SK-N-SH (cell line): Measurements from ENCODE around the gene CACNA1D.

Source experiments
- CTCF ChIP-seq: fragments of 200-600 bp; sonication (generic); IDR thresholded peaks from 2 replicates; pipeline ENCODE4 v1.6.1; 2017; ENCODE audit warnings: antibody characterized with exemption, mild to moderate bottlenecking, moderate library complexity
- GATA2 ChIP-seq: sonication (generic); formaldehyde crosslinking; IDR thresholded peaks from 2 replicates; pipeline ENCODE4 v1.5.0; 2020; ENCODE audit warnings: mild to moderate bottlenecking, missing genetic modification reagents
- JUND ChIP-seq: IDR thresholded peaks from 2 replicates; pipeline ENCODE4 v1.4.0; 2012
- RAD21 ChIP-seq: IDR thresholded peaks from 2 replicates; pipeline ENCODE4 v1.6.1; 2012; ENCODE audit warnings: mild to moderate bottlenecking, low read length
- RFX5 ChIP-seq: IDR thresholded peaks from 2 replicates; pipeline ENCODE4 v1.6.1; 2012; ENCODE audit warnings: mild to moderate bottlenecking, improper control_type of control experiment, low read length
- RXRA ChIP-seq: IDR thresholded peaks from 2 replicates; pipeline ENCODE4 v1.4.0; 2012; ENCODE audit warnings: low read depth, mild to moderate bottlenecking, borderline replicate concordance
- SIN3A ChIP-seq: IDR thresholded peaks from 2 replicates; pipeline ENCODE4 v1.6.1; 2012; ENCODE audit warnings: low read depth, mild to moderate bottlenecking, low read length, moderate library complexity, borderline replicate concordance

DNA sequence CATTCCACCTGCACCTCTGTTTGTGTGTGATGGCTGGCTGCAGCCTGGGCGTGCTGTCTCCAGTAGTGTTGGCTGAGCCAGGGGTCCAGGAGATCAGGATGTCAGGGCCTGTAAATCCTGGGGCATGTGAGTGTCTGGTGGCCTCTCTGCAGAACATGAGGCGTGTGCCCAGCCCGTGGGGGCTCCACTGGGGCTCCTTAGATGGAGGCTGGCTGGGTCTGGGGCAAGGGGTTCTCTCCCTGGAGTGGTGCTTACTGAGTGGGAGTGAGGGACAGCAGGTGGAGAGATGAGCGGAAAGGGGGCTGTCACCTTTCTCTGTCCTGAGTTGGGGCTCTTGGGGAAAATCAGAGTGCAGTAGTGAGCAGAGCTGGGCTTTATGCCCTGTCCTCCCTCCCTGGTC, 199.6 kb downstream of the CACNA1D start:
- TF ChIP-seq CTCF (no peak), SIN3A (no peak), RFX5 (no peak), RAD21 (no peak), JUND (no peak), GATA2 (CRISPR knock-in tag) (no peak), RXRA (no peak)
